ENCODE results near the gene PACS1.

Gene PACS1

GRCh38 chr11:66235141-66235540 is 165.1 kb downstream of the PACS1 start:
- H2AFZ ChIP-seq (ENCODE audit: low read length), result no peak overlapping the region
- no peaks in the 10 kb centered on the region for H3F3A ChIP-seq (ENCODE audit: insufficient read depth, low read length)
- H3K27ac ChIP-seq (ENCODE audit: low read depth, low read length, poor library complexity, severe bottlenecking), result no peak overlapping the region
- H3K36me3 ChIP-seq (ENCODE audit: insufficient read depth, low read length), result peaks cover 82% of the 10 kb centered on the region
- no peaks in the 10 kb centered on the region for H4K20me1 ChIP-seq (ENCODE audit: insufficient read depth, low read length)
- no peak for TF ChIP-seq EZH2 (IDR thresholded peaks at IDR 0.05; ENCODE audit: borderline replicate concordance, low read length)
- no peak for TF ChIP-seq CTCF (IDR thresholded peaks at IDR 0.05; ENCODE audit: low read length)
- no peak overlapping the region for H3K9ac ChIP-seq (ENCODE audit: low read length)
- no peaks in the 10 kb centered on the region for H3K4me1 ChIP-seq (ENCODE audit: insufficient read depth, low read length, severe bottlenecking)
- no peaks in the 10 kb centered on the region for H3K9me3 ChIP-seq (ENCODE audit: low read length)
- no peaks in the 10 kb centered on the region for H3K9me2 ChIP-seq (ENCODE audit: low read depth, low read length)
- H3K4me3 ChIP-seq (ENCODE audit: low read depth, low read length, poor library complexity, severe bottlenecking), result no peak overlapping the region
- H3K79me2 ChIP-seq (ENCODE audit: insufficient read depth, low read length), result no peaks in the 10 kb centered on the region
- H3K27me3 ChIP-seq (ENCODE audit: insufficient read depth, low read length), result no peaks in the 10 kb centered on the region
- H3K4me2 ChIP-seq (ENCODE audit: low read length), result no peak overlapping the region

GRCh38 chr11:66237867-66238266 is 167.8 kb downstream of the PACS1 start:
- Histone ChIP-seq H3K9ac (ENCODE audit: low read length) (no peak overlapping the region), H3K79me2 (ENCODE audit: insufficient read depth, low read length) (no peaks in the 10 kb centered on the region), H2AFZ (ENCODE audit: low read length) (no peak overlapping the region), H3K4me3 (ENCODE audit: low read depth, low read length, poor library complexity, severe bottlenecking) (no peak overlapping the region), H3K27me3 (ENCODE audit: insufficient read depth, low read length) (no peaks in the 10 kb centered on the region), H3K36me3 (ENCODE audit: insufficient read depth, low read length) (peaks cover 80% of the 10 kb centered on the region), H3K4me1 (ENCODE audit: insufficient read depth, low read length, severe bottlenecking) (peaks cover 15% of the 10 kb centered on the region), H3K27ac (ENCODE audit: low read depth, low read length, poor library complexity, severe bottlenecking) (no peak overlapping the region), H4K20me1 (ENCODE audit: insufficient read depth, low read length) (no peaks in the 10 kb centered on the region), H3K9me2 (ENCODE audit: low read depth, low read length) (no peaks in the 10 kb centered on the region), H3K9me3 (ENCODE audit: low read length) (no peaks in the 10 kb centered on the region), H3K4me2 (ENCODE audit: low read length) (no peak overlapping the region), H3F3A (ENCODE audit: insufficient read depth, low read length) (no peaks in the 10 kb centered on the region)
- TF ChIP-seq EZH2 (IDR thresholded peaks at IDR 0.05; ENCODE audit: borderline replicate concordance, low read length) (no peak), CTCF (IDR thresholded peaks at IDR 0.05; ENCODE audit: low read length) (no peak)

- Histone ChIP-seq H4K20me1 (ENCODE audit: insufficient read depth, low read length) (no peaks in the 10 kb centered on the region), H3K4me3 (ENCODE audit: low read depth, low read length, poor library complexity, severe bottlenecking) (no peak overlapping the region), H3K9ac (ENCODE audit: low read length) (no peak overlapping the region), H3K27me3 (ENCODE audit: insufficient read depth, low read length) (no peaks in the 10 kb centered on the region), H3F3A (ENCODE audit: insufficient read depth, low read length) (no peaks in the 10 kb centered on the region), H3K27ac (ENCODE audit: low read depth, low read length, poor library complexity, severe bottlenecking) (no peak overlapping the region), H2AFZ (ENCODE audit: low read length) (no peak overlapping the region), H3K79me2 (ENCODE audit: insufficient read depth, low read length) (no peaks in the 10 kb centered on the region), H3K9me2 (ENCODE audit: low read depth, low read length) (no peaks in the 10 kb centered on the region), H3K4me1 (ENCODE audit: insufficient read depth, low read length, severe bottlenecking) (peaks cover 15% of the 10 kb centered on the region), H3K36me3 (ENCODE audit: insufficient read depth, low read length) (peaks cover 77% of the 10 kb centered on the region), H3K9me3 (ENCODE audit: low read length) (no peaks in the 10 kb centered on the region), H3K4me2 (ENCODE audit: low read length) (no peak overlapping the region)
- no peak for TF ChIP-seq CTCF (IDR thresholded peaks at IDR 0.05; ENCODE audit: low read length)
- no peak for TF ChIP-seq EZH2 (IDR thresholded peaks at IDR 0.05; ENCODE audit: borderline replicate concordance, low read length)
These were observed 168.8 kb downstream of the PACS1 start for GRCh38 chr11:66238786-66239413.

Data from OCI-LY1 (cell line).